HG02885 (cell line): Measurements from ENCODE around the gene CNIH2.
"Not testable (repeated sequence)": the region's sequence is repeated elsewhere in the genome, so short reads cannot be mapped to it uniquely, and the experiment has no call there.

Experiments used
- ATAC-seq: cut with Tn5 transposase; IDR thresholded peaks from one replicate; pipeline ENCODE4 v1.9.1; 2021; ENCODE audit warnings: mild to moderate bottlenecking; ENCODE audit not compliant: unreplicated experiment, poor library complexity

CNIH2 gene

GRCh38 chr11:66288671-66289547 lies 10.9 kb downstream of the CNIH2 start, which contains the start of gene YIF1A:
Gene YIF1A (minus strand): TSS chr11:66289143. CDS start chr11:66288985, 158 bp downstream.
- peak; percentile 94 for ATAC-seq

- peak; percentile 39 for ATAC-seq
Measured at GRCh38 chr11:66289548-66290329, 11.8 kb downstream of the CNIH2 start.

- no peak for ATAC-seq
Measured at GRCh38 chr11:66290330-66290621, 12.3 kb downstream of the CNIH2 start.

GRCh38 chr11:66291303-66291705 lies 13.3 kb downstream of the CNIH2 start:
- no peak for ATAC-seq

- no peak for ATAC-seq
Measured at GRCh38 chr11:66291706-66292542, 13.9 kb downstream of the CNIH2 start, which contains the start of gene TMEM151A. Gene TMEM151A (plus strand): TSS chr11:66291894. CDS start chr11:66292014, 120 bp downstream.

GRCh38 chr11:66292543-66293332 lies 14.8 kb downstream of the CNIH2 start:
- no peak for ATAC-seq

- no peak for ATAC-seq
Measured at GRCh38 chr11:66293352-66293751, 15.4 kb downstream of the CNIH2 start.

- no peak for ATAC-seq
Measured at GRCh38 chr11:66293777-66294625, 16.0 kb downstream of the CNIH2 start.

GRCh38 chr11:66294626-66295620 lies 16.9 kb downstream of the CNIH2 start:
- no peak for ATAC-seq

GRCh38 chr11:66297610-66298009 lies 19.6 kb downstream of the CNIH2 start:
- no peak for ATAC-seq

GRCh38 chr11:66299186-66299585 lies 21.2 kb downstream of the CNIH2 start:
- ATAC-seq = no peak

GRCh38 chr11:66302656-66303055 lies 24.7 kb downstream of the CNIH2 start:
- ATAC-seq = no peak

- ATAC-seq = no peak
Measured at GRCh38 chr11:66309475-66309874, 31.5 kb downstream of the CNIH2 start.

- ATAC-seq = no peak
Measured at GRCh38 chr11:66310324-66310723, 32.3 kb downstream of the CNIH2 start.

- not testable (repeated sequence) for ATAC-seq
Measured at GRCh38 chr11:66310803-66311440, 32.9 kb downstream of the CNIH2 start.

GRCh38 chr11:66311470-66311964 lies 33.5 kb downstream of the CNIH2 start:
- no peak for ATAC-seq

- ATAC-seq = peak; percentile 76
Measured at GRCh38 chr11:66311965-66312548, 34.1 kb downstream of the CNIH2 start.
